GM20431 (cell line): ENCODE data around the gene TMEM121.

Experiments
- in situ Hi-C: fragments of 300-500 bp; cut with MseI, MboI; formaldehyde crosslinking; loops from one replicate; pipeline ENCODE4 v1.15.0; 2020; ENCODE audit warnings: low sequenced_read_pairs; ENCODE audit not compliant: unreplicated experiment

TMEM121 gene

DNA sequence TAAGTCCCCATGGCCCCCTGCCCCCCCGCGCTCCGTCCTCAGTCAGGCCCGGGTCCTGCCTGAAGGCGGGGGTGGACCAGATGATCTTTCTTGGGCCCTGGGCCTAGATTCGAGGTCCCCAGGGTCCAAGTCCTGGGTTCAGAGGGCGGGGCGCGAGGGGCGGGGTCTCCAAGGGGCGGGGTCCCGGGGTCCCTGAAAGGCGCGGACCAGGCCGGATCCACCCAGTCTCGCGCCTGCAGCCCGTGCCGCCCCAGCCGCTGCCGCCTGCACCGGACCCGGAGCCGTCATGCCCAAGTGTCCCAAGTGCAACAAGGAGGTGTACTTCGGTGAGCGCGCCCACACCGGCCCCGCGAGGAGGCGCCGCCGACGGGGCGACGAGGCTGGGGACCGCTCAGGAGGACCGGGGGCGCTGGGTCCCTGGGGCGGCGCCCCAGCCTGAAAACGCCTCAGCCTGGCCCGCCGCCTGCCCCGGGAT, 39.4 kb upstream of the TMEM121 start:
- in situ Hi-C loops, result no loop called here

DNA sequence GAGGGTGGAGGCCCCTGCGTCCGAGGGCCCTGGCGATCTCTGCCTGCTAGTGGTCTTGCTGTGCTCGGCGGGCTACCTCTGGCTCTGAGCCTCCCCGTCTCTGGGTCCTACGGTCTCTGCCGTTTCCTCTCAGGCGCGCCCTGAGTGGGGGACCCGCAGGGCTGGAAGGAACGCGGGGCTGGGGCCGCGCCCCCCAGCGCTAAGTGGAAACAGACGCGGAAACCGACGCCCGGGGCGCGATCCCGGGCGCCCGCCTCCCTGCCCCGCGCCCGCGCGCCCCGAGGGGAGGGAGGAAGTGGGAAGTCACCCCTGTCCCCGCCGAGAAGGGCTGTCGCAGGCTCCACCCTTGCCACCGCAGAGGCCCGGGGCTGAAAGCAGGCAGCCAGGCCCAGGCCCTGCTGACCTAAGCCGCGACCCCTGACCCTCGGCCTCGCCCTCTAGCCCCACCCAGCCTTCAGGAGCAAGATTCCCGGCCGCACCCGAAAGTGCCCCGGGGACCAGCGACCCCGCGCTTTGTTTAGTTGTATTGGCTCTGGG, 38.9 kb upstream of the TMEM121 start:
- in situ Hi-C loops, result no loop called here

DNA sequence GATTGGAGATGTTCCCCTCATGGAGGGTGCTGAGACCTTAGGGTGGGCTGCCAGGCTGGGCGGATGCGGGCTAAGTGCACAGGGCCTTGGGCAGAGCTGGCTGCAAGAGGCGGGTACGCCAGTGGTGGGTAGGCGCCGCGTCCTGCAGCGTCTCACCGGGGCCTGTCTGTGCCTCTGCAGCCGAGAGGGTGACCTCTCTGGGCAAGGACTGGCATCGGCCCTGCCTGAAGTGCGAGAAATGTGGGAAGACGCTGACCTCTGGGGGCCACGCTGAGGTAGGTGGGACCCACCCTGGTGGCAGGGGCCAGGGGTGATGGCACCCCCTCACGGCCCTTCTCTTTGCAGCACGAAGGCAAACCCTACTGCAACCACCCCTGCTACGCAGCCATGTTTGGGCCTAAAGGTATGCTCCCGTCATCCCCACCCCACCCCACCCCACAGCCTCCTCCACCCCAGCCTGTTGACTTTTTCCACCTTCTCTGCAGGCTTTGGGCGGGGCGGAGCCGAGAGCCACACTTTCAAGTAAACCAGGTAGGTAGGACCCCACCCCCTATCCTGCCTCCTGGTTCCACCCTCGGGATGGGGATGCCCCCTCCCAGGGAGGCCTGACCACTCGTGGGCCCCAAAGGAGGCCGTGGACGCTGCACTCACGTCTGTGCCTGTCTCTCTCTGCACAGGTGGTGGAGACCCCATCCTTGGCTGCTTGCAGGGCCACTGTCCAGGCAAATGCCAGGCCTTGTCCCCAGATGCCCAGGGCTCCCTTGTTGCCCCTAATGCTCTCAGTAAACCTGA, 38.2 kb upstream of the TMEM121 start:
- in situ Hi-C loops, result no loop called here

DNA sequence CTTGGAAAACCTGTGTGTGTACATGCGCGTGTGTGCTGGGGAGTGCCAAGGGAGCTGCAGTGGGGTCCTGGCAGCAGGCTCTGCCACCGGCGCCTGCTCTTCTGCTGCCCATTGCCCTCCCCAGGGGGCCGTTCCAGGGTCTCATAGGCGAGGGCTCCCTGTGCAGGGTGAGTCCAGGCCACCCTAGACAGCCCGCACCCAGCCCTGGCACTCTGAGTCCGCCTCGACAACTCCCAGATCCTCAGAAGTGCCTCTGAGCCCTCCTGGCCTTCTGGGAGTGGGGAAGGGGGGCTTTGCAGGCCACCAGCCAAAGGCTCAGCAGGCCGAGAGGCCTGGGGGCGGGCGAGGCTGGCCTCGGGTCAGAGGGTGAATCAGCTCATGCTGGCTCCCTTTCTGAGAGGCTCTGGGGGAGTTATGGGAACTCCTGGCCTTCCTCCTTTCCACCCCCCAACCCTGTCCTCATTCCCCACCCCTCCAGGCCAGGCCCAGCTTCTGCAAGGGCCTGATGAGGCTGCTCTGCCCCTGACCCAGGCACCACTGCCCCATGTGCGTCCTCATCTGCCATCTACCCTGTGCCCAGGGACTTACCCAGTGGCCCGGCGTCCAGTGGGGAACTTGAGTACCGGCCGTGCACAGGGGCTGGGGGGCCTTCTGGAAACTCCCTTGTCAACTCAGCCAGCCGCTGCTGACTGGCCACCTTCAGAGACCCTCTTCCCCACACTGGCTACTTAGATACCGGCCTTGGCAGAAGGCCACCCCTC, 37.4 kb upstream of the TMEM121 start:
- in situ Hi-C loops, result no loop called here

DNA sequence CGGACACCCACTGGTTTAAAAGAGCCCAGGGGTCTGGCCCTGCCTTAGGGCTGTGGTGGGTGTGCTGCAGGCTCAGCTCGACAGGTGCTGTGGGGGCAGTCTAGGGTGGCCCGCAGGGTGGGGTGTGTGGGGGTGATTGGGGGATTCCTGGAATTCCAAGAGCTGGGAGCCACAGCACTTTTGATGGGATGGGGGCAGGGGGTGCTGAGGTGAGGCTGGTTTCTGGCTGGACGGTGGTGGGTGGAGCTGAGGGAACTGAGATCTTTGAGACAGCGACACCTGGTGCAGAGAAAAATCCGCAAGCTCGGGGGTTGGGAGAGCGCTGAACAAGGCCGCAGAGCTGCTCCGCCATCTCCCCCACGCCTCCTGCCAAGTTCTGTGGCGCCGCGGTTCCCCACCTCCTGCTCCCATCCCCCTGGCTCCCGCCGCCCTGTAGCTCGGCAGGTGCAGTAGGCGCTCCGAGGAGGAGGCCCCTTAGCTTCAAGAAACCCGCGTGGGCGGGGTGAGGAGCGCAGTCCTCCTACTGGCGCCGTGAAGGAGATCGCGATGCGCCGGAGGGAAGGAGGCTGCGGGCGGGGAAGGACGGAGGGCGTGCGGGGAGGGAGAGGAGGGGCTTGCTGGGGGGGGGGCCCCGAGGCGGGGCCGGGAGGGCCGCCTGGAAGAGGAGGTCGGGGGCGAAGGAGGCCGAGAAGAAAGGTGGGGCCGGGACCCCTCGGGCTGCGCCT, 36.7 kb upstream of the TMEM121 start:
- in situ Hi-C loops, result no loop called here

DNA sequence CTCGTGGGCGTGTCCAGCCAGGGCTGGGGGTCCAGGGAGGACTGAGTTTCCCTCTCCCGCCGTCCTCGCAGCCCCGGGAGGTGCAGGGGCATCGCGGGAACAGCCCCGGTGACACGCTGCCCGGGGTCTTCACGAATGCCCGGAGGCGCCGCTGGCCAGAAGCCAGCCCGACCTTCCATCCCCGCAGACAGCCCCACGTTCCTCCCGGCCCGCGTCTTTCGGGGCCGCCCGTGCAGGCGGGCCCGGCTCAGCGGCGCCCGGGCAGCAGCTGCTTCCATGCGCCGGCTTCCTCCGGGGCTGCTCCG, 36.2 kb upstream of the TMEM121 start:
- in situ Hi-C loops, result no loop called here

DNA sequence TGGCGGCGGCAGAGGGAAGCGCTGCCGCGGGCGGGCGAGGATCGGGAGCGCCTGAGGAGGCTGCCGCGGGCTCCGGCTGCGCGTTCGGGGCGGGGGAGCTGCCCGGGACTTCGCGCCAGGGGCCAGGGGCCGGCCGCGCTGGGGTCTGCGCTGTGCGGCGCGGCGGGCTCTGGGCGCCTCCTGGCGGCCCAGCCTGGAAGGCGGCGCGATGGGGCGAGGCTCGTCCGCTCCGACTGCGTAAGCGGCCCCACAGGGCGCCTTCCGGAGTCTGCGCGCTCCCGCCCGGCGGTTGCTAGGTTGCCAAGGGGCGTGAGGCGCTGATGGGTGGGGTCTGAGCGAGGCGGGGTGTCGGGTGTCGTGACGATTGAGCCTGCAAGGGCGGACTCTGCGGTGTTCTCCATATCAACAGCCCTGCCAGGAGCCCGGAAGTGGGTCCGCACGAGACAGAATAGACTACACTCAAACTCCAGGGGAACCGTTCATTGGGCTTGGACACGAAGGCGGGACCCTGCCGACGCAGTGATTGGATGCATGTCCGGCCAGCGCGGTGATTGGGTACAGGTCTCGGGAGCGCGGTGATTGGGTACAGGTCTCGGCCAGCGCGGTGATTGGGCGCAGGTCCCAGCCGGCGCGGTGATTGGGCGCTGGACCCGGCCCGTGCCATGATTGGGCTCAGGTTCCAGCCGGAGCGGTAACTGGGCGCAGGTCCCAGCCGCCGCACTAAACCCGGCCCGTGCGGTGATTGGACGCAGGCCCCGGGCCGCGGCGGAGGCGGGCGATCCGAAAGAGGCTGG, 35.6 kb upstream of the TMEM121 start, which contains the start of gene TEDC1:
Gene TEDC1, plus strand, starts transcription at position 675 of the 794 bp plus-strand sequence. CDS start 130 bp downstream, outside the sequence.
- in situ Hi-C loops, result no loop called here

DNA sequence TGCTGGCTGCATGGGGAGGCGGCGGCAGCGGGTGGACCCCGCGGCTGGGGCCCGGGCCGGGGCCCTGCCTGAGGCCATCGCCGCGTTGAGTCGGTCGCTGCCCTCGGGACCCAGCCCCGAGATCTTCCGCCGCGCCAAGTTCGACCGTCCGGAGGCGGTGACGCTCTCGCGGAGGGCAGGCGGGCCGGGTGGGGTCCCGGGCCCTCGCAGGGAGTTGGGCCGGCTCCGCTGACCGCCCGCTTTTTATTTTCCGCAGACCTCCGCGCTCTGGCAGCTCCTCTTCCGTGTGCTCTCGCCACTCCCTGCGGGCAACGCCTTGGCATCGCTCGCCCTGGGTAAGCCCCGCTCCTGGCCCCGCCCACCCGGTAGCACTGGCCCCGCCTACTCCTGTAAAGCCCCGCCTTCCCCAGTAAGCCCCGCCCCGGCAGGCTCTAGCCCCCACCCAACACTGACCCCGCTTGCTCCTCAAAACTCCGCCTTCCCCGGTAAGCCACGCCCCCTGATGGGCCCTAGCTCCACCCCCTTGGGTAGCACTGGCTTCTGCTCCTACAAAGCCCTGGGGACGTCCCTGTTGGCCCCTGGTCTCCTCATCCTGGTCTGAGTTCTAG, 34.9 kb upstream of the TMEM121 start:
- in situ Hi-C loops, result no loop called here

DNA sequence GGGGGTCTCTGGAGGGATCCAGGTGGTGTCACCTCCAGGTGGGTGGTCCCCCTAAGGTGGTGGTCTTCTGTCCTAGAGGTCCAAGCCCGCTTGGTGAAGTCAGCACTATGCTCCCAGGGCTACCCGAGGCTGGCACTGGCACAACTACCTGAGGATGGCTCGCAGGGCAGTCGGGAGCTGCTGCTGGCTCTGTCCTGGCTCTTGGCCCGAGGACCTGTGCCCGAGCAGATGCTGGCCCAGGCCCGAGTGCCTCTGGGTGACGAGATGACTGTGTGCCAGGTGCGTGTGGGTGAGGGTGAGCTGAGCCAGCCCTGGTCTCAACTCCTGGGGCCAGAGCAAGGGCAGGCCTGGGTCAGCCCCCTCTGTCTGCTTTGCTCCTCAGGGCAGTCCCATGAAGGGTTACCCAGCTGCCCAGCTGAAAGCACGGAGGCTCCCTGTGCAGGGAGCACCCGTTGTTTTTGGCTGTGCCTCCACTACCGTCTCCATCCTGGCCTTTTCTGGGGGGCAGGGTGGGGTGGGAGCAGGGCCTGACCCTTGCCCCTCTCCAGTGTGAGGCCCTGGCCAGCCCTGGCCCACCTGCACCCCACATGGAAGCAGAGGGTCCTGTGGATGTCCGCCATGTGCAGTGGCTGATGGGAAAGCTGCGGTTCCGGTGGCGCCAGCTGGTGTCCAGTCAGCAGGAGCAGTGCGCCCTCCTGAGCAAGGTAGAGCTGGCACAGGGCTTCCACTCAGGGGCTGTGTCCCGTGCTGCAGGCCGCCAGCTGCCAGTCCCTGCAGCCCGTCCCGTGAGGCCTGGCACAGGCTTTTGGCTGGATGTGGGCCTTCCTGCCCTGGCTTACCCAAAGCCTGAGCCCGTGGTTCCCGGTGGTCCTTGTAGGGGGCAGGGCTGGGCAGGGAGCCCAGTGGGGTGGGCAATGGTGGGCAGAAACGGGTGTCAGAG, 34.1 kb upstream of the TMEM121 start:
- in situ Hi-C loops, result no loop called here

DNA sequence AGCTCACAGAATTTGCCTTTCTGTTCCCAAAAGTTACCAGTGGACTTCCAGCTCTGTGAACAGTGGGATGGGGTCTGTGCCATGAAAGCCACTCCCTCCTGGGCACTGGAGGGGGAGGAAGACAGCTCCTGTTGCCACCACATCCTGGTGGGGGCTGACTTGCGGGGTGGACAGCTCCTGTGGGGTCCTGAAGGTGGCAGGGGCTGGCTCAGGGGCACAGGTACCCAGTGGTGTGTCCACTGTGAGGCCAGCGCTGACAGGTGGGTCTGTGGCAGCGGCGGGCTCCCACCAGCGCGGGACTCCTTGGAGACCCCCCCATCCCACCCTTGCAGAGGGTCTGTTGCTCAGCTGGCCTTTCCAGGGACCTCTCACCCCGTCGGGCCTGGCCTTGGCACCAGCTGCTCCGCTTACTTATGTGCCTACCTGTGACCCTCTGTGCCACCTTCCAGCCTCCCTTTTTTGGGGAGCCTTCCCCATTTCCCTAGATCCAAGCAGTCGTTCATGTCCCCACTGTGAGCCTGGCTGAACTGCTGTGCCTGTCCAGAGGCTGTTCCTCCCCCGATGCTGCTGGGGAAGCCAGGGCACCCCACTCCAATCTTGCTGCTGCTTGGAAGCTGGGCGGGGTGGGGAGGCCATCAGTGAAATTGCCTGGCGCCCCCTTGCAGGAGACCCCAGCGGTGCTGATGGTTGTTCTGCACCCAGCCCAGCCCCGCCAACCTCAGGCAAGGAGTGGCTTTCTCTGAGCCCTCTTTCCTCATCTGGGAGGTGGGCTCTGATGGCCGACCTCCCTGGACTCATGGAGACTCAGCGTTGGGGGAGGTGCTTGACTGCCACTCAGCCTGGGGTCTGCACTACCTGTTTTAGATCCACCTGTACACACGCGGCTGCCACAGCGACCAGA, 33.2 kb upstream of the TMEM121 start:
- in situ Hi-C loops, result no loop called here

DNA sequence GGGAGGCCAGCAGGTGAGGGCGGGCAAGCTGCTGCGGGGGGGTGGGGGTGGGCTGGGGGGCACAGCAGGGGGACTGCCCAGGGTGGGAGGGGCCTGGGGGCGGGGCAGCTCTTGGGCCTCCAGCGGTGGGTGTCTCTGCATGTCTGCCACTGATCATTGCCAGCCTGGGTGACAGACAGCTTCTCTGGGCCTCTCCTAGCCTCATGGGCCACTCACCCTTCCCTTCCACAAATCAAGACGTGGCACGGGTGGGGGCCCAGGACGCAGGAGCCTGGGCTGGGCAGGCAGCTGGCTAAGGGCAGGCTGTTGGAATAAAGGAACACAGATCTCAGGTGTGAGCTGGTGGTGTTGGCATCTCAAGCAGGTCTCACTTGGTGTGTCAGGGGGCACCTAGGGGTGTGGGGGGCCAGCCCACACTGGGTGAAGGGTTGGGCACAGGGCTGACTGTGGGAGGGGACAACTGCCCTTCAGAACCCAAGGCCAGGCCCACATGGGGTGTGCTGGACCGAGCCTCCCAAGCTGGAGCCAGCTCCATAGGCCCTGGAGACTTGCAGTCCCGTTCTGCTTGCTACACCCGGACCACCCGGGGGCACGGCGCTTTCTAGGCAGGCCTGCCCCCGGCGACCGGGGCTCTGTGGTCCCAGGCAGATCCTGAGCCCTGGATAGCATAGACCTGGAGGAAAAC, 32.3 kb upstream of the TMEM121 start:
- in situ Hi-C loops, result no loop called here

DNA sequence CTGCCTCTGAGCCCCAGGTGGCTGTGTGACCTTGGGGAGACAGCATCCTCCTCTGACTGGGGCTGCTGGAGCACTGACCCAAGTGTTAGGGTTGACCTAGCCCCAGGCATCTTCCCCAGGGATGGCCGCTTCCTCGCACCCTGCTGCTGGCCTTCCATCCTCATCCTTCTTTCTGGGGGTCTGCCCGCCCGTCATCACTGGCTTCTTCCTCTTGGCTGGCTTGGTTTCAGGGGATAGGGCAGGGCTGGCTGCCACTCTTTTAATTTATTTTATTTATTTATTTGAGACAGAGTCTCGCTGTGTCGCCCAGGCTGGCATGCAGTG, 31.8 kb upstream of the TMEM121 start:
- in situ Hi-C loops, result no loop called here

DNA sequence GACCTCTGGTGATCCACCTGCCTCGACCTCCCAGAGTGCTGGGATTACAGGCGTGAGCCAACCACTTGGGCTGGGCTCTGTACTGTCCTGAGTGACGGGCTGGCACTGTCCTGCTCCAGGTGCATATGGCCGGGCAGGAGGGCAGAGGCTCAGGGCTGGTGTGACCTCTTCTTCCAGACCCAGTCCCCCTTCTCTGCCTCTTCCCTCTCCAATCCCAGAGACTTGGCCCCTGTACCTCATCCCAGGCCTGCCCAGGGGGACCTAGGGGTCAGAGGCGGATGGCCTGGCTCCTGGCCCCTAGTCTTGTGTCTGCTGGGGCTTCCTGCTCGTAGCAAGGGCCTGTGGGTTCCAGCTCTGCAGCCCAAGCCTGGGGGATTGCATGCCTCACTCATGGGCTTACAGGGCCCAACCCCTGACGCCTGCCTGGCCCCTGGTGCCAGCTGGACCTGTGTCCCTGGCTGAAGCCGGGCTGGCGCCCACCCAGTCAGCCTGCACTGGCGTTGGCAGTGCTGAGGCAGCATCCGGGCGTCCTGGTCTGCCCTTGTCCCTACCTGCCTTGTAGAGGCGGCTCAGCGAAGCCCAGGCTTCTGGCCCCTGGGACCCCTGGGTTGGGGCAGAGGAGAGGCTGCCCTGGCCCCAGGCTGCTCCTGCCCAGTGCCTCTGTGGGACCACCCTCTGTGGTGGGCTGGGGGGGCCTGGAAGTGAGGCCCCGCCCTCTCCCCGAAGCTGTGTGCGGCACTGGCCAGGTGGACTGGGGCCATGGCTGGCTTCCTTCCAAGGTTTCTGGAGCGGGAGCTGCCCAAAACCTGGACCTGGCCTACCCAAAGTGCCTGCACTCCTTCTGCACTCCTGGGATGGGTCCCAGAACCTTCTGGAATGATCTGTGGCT, 31.0 kb upstream of the TMEM121 start:
- in situ Hi-C loops, result no loop called here

DNA sequence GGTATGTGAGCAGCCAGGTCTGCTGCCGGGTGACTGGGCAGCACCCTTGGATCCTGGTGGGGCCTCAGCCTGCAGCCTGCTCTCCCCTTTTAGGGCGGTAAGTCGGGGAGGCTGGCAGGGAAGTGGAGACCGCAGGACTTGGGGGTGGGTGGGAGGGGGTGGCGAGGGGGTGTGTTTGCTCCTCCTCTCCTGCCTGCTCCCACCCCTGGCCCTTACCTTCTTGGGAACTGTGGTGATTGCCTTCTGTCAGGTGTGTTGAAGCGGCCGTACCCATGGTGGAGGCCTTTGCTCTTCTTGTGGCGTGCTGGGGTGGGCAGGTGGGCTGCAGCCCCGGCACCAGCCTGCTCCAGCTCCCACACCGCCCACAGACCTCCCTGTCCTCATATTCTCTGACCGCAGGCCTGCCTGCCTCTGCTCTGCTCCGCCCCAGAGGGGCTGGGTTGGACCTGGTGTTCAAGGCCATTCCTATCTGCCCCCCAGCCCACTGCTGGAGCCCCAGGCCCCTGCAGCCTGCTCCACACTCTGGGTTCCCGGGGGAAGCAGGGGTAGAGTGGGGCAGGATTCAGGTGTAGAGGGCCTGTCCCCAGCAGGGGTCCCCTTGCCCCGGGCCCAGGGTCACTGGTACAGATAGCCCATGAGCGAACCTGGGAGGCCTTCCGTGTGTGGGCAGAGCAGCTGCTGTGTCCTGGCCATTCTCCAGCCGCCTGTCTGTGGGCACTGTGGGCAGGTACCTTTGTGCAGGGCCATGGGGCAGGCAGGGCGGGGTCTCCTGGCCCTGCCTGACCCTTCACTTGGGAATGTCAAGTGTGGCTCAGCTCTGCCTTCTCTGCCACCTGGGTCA, 30.2 kb upstream of the TMEM121 start:
- in situ Hi-C loops, result no loop called here
